Epidermal melanocyte (primary cell): Measurements from ENCODE around the gene CD82.
"Not testable (repeated sequence)": the region's sequence is repeated elsewhere in the genome, so short reads cannot be mapped to it uniquely, and the experiment has no call there.

ENCODE experiments used
- DNase-seq: peaks from one replicate; pipeline ENCODE4 v3.0.0; 2011; ENCODE audit warnings: low spot score; ENCODE audit not compliant: insufficient read length

Gene CD82

DNA sequence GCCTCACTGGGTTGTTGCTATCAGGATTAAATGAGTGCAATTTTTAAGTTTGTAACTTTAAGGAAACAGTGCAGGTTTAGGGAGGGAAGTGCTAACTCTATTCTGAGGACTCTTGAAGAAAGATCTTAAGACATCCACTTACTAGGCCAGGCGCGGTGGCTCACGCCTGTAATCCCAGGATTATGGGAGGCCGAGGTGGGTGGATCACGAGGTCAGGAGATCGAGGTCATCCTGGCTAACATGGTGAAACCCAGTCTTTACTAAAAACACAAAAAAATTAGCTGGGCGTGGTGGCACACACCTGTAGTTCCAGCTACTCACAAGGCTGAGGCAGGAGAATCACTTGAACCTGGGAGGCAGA is 5.5 kb upstream of the CD82 start:
- DNase-seq, result not testable (repeated sequence)

DNA sequence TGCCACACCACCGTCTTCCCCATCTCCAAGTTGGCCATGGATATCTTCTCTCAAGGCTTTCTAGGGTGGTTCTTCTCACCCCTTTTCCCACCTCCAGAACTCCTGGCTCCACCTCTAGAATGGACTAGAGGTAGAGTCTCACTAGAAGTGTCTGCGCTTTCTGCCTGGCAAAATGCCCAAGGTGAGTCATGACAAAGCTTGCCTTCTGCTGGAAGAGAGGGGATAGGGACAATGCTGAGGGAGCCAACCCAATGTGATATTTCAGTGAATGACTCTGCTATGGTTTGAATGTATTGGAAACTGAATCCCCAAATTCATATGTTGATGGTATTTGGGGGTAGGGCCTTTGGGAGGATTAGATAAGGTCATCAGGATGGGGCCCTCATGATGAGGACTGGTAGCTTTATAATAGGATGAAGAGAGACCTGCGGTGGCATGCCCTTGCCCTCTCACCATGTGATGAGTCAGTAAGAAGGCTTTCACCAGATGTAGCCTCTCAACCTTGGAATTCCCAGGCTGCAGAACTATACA is 4.1 kb upstream of the CD82 start:
- DNase-seq, result no peak

DNA sequence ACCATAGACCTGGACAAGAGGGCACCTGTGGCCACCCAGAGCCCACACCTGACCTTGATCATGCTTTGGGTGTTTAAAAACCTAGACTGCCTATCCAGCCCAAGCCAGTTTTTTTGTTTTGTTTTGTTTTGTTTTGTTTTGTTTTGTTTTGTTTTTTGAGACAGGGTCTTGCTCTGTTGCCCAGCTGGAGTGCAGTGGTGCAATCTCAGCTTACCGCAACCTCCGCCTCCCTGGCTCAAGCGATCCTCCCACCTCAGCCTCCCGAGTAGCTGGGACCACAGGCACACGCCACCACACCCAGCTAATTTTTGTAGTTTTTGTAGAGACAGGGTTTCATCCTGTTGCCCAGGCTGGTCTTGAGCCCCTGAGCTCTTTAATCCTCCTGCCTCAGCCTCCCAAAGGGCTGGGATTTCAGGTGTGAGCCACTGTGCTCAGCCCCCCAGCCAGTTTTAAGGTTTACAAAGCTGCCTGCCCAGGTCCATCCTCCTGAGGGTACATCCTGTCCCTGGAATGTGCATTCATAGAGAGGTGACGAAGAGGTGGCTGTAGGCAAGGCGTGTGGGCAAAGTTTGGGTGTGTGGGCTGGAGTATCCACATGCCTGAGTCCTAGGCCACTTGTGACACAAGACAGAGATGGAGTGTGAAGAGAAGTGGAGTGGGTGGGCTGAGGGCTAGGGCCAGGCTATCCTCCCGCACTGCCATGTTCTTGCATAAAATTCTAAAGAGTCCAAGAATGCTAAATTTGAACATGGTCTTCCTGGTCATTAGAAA is 3.3 kb upstream of the CD82 start:
- no peak for DNase-seq

DNA sequence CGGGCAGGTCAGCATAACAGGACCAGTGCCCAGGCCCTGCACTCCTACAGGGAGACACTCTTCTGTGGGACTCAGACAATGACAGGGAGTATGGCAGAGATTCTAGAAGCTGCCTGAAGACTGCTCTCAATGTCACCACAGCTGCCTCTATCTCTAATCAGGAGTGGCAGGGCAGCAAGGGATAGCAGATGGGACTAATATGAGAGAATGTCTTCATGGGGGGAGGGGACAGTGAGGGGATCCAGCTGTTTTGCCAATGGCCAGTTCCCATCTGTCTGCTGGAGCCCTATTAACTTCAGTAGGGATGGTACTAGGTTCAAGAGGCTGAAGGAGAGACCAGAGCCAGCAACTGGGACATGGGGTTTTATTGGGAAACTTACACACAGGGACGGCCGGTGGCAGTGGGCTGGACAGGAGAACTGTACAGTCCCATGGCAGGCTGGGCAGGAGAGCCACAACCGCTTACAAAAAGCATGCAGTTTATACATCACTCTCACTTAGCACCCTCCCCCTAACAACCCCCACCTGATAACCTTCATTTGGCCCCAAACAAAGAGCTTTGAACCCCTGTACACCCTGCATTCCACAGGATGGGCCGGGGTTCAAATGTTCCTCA is 2.5 kb upstream of the CD82 start:
- DNase-seq, result no peak

DNA sequence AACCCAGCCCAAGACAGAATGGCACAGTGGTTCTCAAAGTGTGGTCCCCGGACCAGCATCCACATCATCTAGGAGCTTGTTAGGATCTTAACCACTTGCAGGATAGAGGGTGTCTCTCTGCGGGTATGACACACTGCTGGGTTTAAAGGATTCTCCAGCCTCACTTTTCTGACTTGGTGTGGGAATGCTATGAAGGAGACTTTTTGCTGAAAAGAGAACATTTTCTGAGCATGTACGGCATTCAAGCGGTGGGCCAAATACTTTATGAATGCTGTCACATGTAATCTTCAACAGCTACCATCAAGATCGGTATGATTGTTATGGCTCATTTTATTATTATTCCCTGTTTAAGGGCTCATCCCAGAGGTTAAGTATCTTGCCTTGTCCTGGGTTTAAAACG is 1.8 kb upstream of the CD82 start:
- DNase-seq, result no peak

DNA sequence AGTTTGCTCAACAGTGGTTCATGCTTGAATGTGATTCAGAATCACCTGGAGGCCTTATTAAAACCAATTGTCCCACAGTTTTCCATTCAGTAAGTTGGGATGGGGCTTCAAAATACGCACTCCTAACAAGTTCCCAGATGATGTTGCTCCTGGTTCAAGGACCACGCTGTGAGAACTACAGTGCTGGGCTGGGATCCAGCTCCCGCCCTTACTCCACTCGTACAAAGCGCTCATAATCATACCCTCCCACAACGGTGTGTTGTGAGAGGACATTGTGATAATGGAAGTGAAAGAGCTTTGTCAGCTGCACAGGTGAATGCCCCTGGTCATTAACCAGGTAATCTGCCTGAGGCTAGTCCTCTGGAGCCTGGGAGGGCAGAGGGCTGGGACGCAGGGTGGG is 1.3 kb upstream of the CD82 start:
- DNase-seq, result no peak

DNA sequence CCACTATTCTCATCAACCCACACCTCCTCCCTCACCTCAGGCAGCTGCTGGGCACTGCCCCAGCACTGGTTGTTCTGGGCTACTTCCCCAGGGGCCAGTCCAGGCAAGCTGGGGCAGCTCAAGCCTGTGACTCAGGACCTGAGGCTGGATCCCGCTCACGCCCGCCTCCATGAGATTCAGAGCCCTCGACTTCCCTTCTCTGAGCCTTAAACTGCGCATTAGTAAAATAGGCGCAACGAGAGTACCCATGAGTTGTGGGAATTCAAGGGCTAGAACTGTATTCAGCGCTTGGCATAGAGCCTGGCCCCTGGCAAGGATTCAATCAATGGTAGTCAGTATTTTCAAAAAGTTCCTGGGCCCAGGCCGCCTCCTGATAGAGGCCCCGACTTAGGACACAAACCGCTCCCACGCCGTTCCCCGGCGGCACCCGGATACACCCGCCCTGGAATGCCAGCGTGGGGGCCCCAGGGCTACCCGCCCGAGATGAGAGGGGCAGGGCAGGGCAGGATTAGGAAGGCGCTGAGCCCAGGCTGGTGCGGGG is 723 bp upstream of the CD82 start:
- peak; percentile 22 for DNase-seq

DNA sequence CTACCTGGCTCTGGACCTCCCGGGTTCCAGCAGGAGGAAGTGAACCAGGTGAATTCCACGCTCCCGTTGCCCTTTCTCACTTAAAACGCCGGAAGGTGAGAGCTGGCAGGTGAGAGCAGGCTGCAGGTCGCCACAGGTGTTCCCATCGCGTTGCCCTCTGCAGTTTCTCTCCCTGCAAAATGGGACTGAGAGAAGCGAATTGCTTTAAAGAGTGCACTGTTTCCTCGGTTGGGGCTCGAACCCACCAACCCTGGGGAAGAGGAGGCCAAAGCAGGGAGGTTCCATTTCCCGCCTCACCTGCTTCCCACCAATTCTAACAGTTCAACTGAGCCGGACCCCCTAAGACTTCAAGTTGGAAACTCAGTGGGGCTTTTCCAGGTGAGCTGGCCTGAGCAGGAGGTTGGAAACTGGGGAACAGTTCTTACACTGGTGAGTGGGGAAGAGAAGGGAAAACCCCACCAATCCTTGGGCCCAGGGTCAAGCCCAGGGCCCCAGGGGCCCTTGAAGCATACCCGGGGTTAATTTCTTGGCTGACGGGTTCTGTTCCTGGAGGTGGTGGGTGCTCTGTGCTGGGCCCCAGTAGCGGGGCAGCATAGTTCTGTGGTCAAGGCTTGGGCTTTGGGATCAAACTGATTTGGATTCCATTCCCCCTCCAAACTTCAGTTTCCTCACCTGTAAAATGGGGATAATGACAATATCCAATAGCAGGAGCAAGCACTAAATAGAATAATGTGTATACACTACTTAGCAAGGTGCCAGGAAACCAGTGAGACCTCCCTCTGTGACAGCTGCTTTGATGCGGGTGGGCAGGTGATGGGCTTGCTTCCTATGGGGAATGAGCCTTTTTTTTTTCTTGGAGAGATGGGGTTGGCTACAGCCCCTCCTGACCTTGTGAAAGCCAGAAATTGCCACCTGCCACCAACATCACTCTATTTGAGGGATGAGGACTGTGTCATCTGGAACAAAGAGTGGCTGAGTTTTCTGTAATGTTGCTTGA is 788 bp downstream of the CD82 start:
- DNase-seq, result no peak

DNA sequence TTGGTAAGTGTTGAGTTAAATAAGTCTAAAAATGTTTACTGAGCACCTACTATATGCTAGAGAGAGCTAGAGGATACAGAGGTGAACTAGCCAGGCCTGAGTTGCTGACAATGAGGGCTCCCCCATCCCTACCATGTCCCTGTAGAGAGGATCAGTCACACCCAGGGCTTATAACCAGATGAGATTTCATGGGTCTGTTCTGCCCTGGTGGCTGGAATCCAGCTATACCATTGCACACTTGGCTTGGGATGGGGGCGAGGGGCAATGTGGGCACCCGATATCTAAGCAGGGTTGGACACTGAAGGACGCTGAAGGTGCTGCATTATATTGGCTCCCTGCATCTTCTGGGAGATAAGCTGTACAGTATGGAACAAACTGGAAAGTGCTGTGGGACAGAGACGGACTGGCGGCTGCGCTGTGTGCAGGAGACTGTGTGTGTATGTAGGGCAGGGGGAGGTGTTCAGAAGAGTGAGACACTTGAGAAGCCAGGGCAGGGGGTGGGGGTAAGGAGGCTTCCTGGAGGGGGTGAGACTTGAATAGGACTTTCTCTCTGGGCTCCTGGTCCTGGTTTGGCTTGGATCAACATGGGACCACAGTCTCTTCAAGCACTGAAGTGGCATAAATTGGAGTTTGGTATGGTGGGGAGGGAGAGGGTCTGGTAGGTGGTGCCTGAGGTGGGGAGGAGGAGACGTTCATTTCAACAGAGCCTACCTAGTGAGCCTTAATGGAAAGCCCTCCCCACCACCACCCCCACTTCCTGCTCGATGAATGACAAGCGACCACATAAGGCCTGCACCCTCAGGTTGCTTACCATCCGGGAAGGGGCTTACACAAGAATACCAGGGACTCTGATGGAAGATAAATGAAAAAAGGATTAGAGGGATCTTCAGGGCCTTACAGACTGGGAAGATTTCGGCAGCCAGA is 1.8 kb downstream of the CD82 start:
- no peak for DNase-seq

DNA sequence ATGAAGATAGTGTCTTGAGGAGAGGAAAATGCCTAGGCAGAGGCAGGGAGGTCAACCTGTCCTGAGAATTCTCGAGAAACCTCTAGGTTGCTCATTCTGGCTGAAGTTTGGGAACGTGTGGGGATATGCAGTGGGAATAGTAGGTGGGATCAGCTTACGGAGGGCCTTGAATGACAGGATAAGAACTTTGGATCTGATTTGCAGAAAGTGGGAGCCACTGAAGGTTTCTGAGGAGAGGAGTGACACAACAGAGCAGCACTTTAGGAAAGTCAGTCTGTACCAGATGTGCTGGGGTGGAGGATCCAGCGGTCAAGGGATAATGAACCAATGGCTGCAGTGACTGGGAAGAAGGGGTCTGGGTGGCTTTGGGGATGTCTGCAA is 2.4 kb downstream of the CD82 start:
- DNase-seq, result no peak

DNA sequence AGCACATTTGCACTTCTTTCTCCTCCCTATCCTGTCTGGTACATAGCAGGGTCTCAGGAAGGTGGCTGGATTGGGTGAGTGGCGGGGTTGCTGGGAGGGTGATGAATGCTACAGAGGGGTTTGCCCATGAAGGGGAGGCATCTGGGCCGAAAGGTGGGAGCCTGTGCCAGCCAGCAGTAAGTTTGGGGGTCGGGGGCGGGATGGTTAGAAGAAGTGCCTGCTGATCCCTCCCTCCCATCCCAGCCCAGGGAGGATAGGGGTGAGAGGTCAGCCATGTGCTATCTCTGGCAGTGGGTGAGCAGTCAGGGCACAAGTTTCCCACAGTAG is 2.8 kb downstream of the CD82 start:
- DNase-seq, result no peak

DNA sequence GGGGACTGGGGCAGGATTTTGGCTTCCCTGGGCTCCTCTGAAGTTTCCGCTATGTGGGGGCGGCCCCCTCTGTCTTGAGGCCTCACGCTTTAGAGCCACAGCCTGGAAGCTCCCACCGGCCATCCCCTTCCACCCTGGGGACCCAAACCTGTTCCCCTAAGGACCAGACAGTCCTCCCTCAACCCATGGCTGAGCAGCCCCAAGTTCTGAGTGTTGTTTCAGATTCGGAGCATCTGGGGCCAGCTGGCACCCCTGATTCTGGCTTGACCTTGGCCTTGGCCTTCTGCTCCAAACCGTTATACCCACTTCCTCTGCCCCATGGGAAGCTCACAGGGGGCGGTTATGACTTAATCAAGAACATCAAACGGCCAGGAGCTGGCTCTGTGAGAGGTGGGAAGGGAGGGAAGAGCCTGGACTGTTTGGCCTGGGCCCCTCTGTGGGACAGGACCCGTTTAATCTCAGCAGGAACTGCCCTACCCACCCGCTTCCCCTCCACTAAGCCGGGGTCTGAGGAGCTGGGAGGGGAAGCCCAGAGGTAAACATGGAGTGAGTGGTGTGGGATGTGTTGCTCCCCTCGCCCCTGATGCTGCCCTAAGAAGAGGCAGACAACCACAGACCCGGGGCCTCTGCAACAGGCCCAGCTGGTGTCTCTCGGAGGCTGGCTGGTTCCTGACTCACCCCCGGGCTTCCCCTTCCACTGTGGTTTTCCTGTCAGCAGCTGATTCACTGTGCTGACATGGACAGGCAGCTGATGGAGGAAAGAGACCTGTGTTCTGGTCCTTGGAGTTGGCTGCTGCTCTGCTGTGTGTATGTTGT is 3.4 kb downstream of the CD82 start:
- DNase-seq, result peak; percentile 54

DNA sequence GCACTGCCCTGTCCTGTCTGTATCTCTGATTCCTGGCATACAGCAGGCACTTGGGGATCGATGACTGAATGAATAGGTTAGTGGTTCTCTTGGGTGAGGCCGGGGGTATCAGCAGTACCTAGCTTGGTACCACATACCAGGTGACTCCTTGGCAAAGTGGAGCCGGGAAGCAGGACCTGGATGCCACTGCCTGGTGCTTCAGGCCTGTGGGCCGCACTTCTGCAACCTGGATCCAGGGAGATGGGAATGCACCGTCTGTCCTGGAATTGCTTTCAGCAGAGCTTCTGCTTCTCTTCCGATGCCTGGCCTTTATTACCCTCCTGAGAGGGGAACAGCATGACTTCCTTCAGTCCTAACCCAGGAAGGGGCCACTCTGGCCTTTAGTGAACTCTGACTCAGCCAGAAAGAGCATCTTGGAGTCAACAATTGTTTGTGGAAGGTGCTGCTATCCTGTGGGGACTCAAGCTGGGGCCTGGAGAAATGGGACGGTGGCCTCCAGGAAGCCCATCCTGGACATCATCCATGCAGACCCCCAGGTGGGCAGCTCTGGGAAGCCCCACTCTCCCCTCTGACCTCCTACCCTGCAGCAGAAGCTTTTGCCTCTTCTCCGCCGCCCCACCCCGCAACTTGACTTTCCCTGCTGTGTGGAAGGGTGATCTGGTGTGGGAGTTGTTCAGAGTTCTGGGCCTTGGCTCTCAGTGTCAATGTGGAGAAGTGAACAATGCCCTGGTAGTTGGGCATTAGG is 5.1 kb downstream of the CD82 start:
- no peak for DNase-seq

DNA sequence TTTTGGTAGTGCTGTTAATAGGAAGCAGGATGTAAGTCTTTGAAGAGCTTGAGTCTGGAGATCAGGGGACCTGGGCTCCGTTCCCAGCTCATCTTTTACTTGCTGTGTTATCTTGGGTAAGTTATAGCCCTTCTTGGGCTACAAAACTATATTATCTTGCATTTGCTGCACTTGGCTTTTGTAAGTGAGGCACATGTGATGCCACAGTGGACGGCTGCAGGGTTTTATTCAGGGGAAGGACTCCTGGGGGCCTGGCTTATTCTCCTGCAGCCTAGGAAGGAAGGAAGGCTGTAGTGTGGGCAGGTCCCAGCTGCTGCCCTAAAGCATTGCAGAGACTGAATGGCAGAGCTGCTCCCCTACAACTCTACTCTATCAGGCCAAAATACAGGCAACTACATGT is 6.4 kb downstream of the CD82 start:
- DNase-seq, result no peak

DNA sequence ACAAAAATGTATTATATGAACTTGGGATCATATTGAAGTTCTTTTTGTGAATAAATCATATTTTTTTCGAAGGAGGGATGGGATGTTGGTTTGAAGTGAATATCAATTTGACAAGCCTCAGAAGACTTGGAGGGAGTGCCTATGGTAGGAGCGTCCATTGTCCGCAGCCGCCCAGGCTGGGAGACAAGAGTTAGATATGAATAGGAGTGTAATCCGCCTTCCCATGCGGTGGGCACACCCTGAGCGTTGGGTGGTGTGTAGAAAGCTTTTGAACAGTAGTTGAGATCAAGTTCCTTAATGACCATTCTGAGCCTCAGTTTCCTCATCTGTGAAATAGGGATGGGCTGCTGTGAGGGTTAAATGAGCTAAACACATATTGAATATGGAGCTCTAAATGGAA is 7.0 kb downstream of the CD82 start:
- no peak for DNase-seq

DNA sequence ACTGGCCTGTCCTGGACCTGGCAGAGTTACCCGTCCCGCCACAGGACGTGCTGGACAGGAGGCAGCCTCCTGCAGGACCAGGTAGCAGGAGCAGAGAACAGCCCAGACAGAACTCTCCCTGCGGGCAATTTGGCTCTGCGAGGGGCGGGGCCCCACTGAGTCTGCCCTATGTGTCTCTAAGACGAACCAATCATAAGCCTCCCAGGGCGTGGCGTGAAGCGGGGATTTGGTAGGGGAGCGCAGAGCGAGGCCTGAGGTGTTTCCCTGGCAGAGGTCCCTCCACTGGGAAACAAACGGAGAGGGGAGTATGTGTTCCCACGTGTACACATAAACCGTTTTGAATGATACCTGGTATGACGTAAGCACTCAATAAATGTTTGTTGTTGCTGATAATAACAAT is 7.4 kb downstream of the CD82 start:
- DNase-seq, result no peak

DNA sequence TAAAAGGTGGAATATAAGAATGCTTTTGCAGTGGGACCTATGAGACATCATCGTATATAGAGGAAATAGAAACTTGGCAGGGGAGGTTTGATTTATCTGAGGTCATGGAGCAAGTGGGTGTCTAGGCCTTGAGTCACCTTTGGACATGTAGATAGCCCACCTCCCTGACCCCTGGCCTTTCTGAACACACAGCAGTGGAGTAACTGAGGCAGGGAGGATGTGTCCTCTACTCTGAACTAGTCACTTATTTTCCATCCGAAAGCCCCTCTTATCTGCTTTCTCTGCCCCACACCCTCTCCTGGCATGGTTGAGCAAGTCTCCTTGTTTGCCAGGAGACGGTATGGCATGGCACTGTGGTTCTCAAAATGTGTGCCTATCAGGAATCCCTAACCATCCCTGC is 7.9 kb downstream of the CD82 start:
- DNase-seq, result no peak

DNA sequence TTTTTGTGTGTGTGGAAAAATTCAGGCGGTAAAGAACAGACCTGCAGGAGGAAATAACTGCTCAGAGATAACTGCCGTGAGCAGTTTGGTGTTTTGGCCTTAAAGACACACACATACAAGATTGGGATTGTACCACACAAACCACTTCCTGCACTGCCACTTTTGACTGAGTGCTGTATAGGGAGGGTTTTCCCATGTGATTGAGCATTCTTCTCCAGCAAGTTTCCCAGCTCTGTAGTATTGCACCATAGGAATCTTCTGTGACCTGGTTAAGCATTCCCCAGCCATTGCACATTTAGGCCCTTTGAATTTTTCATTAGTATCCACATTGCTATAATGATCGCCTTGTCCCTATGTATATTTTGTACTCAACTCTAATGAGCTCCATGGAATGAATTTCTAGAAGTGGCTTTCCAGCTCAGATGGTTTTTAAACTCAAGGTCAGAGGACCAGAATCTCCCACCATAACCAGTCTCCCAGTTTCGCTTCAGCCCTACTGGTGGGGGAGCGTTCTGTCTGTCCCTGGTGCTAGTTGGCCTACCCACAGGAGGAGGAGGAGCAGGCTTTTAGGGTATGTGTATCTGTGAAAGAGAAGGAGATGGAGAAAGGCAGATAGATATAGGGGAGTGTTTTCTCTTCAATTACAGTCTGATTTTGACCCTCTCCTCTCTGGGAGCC is 9.3 kb downstream of the CD82 start:
- DNase-seq, result peak; percentile 83

DNA sequence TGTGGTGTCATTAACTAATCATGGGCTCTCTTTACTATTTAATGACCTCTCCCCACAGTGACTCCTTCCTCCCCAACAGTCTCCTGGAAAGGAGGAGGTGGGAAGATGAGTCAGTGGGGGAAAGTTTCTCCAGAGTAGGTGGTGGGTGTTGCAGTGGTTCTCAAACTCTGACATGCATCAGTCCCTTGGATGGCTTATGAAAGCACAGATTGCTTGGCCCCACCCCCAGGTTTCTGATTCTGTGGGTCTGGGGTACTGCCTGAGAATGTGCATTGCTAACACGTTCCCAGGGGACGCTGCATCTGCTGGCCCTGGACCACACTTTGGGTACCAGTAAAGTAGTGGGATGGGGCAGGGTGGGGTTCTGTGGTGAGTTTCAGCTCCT is 9.8 kb downstream of the CD82 start:
- no peak for DNase-seq
